Suprapubic skin (tissue), 3 donors: ENCODE data around the gene ENO2.

Experiments used
- CTCF ChIP-seq, 2 donors: fragments of 200-600 bp in 1 of 2; fragments of 450-650 bp in 1 of 2; sonication (generic) in 1 of 2; IDR thresholded peaks; one replicate each; pipeline ENCODE4 v1.5.1; 2016 to 2019; ENCODE audit warnings: antibody characterized with exemption in 2 of 2, mild to moderate bottlenecking in 1 of 2, moderate library complexity in 1 of 2
- EP300 ChIP-seq: sonication (generic); formaldehyde crosslinking; IDR thresholded peaks from one replicate; pipeline ENCODE4 v1.6.1; 2017; ENCODE audit warnings: antibody characterized with exemption
- POLR2A ChIP-seq, 2 donors: fragments of 450-650 bp; IDR thresholded peaks; one replicate each; pipeline ENCODE4 v1.6.1; 2017; ENCODE audit warnings: antibody characterized with exemption in 2 of 2, mild to moderate bottlenecking in 2 of 2, moderate library complexity in 2 of 2

- no peak for TF ChIP-seq CTCF (IDR thresholded peaks at IDR 0.05)
- TF ChIP-seq POLR2A (IDR thresholded peaks at IDR 0.05): no peak
- TF ChIP-seq EP300: no peak
Observed at GRCh38 chr12:6950401-6950801, 36.0 kb downstream of the ENO2 start.
